ENCODE data around the gene ST6GAL1.
A peak's percentile ranks its signal among the peaks of the same experiment; 100 is the strongest.

ST6GAL1 gene

GRCh38 chr3:187036394-187036793, 106.1 kb downstream of the ST6GAL1 start:
- no peak for TF ChIP-seq CTCF (IDR thresholded peaks at IDR 0.05; ENCODE audit: low read depth, low read length, missing control alignments)
- no peak overlapping the region for H3K4me3 ChIP-seq (ENCODE audit: low read depth, low read length)
- DNase-seq (ENCODE audit: low read depth): no peak

GRCh38 chr3:187039100-187039722, 108.9 kb downstream of the ST6GAL1 start:
- TF ChIP-seq CTCF (IDR thresholded peaks at IDR 0.05; ENCODE audit: low read depth, low read length, missing control alignments): no peak
- H3K4me3 ChIP-seq (ENCODE audit: low read depth, low read length): no peak overlapping the region
- no peak for DNase-seq (ENCODE audit: low read depth)

GRCh38 chr3:187039723-187040414, 109.5 kb downstream of the ST6GAL1 start:
- no peak overlapping the region for H3K4me3 ChIP-seq (ENCODE audit: low read depth, low read length)
- no peak for DNase-seq (ENCODE audit: low read depth)
- TF ChIP-seq CTCF (IDR thresholded peaks at IDR 0.05; ENCODE audit: low read depth, low read length, missing control alignments): no peak

GRCh38 chr3:187040516-187041361, 110.4 kb downstream of the ST6GAL1 start:
- TF ChIP-seq CTCF (IDR thresholded peaks at IDR 0.05; ENCODE audit: low read depth, low read length, missing control alignments): no peak
- H3K4me3 ChIP-seq (ENCODE audit: low read depth, low read length): no peak overlapping the region
- DNase-seq (ENCODE audit: low read depth): no peak

- TF ChIP-seq CTCF (IDR thresholded peaks at IDR 0.05; ENCODE audit: low read depth, low read length, missing control alignments): no peak
- H3K4me3 ChIP-seq (ENCODE audit: low read depth, low read length): no peak overlapping the region; the same call in 1 of the 2 replicates
- DNase-seq (ENCODE audit: low read depth): no peak
Measured at GRCh38 chr3:187041362-187042307, 111.3 kb downstream of the ST6GAL1 start.

GRCh38 chr3:187042346-187042745, 112.0 kb downstream of the ST6GAL1 start:
- DNase-seq (ENCODE audit: low read depth): no peak
- TF ChIP-seq CTCF (IDR thresholded peaks at IDR 0.05; ENCODE audit: low read depth, low read length, missing control alignments): no peak
- peak overlapping the region; percentile 27; the same call in 1 of the 2 replicates for H3K4me3 ChIP-seq (ENCODE audit: low read depth, low read length)
